ENCODE measurements around the gene WDR19. TPM values are rescaled to one million over a fixed set of nuclear protein-coding genes. Genes with fewer than 3 reads are reported as not detected.
A peak's percentile ranks its signal among the peaks of the same experiment; 100 is the strongest.

The WDR19 gene
- total RNA-seq, 1 donor from 2014 or later: 106 TPM

- DNase-seq (ENCODE audit: low spot score): no peak
Observed at GRCh38 chr4:39302901-39303300, 120.6 kb downstream of the WDR19 start.

- DNase-seq (ENCODE audit: low spot score): no peak
Observed at GRCh38 chr4:39303871-39304270, 121.5 kb downstream of the WDR19 start.

GRCh38 chr4:39304651-39305050 lies 122.3 kb downstream of the WDR19 start:
- DNase-seq (ENCODE audit: low spot score): no peak

DNA sequence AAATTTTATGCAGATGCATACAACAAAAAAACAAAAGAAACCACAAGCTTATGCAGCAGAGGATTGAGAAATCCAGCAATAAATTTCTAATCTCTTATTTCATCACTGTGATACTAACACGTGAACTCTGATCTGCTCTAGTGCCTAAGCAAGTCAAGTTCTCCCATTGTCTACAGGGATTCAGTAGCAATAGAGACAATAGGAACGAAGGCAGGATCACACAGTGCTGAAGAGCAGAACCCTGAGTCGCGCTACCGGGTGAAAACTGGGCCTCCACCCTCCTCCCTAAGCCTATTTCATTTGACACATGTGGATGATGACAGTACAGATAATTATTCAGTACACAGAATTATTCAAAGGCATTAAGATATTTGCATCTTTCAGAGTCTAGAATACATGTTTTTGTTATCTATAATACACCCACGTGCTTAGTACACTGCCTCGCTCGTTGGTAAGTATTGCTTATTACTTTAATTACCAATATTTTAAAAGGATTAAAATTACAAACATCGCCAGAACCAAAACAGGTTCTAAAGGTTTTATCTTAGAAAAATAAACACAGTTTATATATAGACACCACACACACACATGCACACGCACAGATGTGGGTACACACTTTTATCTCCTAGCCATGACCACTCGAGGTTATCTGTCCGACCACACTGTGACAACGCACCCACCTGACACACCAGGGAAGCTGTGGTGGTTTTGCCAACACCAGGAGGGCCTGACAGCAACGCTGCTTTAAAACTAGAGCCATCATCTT lies 123.8 kb downstream of the WDR19 start:
- no peak for DNase-seq (ENCODE audit: low spot score)

- DNase-seq (ENCODE audit: low spot score): no peak
Observed at GRCh38 chr4:39308611-39309010, 126.3 kb downstream of the WDR19 start.

GRCh38 chr4:39312816-39313215 lies 130.5 kb downstream of the WDR19 start:
- DNase-seq (ENCODE audit: low spot score): no peak

DNA sequence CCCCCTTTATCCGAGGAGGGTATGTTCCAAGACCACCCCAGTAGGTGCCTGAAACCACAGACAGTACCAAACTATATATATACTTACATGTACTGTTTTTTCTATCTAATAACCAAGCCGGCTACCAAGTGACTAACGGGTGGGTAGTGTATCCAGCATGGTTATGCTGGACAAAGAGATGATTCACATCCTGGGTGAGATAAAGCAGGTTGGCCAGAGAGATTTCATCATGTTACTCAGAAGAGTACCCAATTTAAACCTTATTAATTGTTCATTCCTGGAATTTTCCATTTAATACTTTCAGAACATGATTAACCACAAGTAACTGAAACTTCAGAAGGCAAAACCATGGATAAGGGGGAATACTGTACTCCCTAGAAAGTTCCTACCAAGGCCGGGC lies 137.3 kb downstream of the WDR19 start:
- DNase-seq (ENCODE audit: low spot score): no peak

- DNase-seq (ENCODE audit: low spot score): no peak
Observed at GRCh38 chr4:39320381-39321115, 138.2 kb downstream of the WDR19 start.

DNA sequence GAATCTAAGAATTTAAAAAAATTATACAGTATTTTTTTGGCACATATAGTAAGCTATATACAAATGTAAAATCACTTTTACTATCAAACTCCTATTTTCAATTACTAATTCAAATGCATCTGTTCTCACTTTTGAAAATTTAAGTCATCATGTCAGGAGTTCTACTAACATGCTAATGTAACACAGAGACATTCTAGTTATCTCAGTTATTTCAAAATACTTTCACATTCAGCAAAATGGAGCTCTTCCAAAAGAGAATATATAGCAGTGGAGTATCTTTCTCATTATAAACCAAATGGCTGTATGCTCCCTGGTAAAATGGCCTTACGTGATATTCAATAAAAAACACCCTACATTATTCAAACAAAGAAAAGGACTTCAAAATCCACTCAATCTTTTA lies 141.5 kb downstream of the WDR19 start:
- DNase-seq (ENCODE audit: low spot score): peak; percentile 8

- no peak for DNase-seq (ENCODE audit: low spot score)
Observed at GRCh38 chr4:39324446-39324845, 142.1 kb downstream of the WDR19 start.

DNA sequence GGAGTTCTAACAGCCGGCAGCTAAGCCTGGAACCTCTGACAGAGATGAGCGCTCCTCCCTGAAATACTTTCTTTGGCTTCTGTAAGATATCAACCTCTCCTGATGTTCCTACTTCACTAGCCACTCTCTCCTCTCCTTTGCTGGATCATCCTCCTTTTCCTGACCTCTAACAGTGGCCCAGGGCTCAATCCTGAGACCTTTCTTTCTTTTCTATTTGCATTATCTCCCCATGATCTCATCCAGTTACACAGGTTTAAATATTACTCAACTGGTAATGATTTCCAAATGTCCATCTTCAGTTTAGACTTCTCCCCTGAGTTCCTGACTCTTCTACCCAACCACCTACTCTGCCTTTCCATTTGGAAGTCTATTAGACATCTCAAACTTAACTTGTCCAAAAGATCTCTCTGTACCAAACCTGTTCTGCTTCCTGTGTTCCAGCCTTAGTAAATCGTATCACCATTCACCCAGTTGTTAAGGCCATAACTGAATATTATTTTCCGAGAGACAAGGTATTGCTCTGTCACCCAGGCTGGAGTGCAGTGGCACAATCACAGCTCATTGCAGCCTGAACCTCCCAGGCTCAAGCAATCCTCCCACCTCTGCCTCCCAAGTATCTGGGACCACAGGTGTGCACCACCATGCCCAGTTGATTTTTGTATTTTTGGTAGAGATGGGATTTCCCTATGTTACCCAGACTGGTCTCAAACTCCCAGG lies 142.7 kb downstream of the WDR19 start:
- DNase-seq (ENCODE audit: low spot score): no peak

DNA sequence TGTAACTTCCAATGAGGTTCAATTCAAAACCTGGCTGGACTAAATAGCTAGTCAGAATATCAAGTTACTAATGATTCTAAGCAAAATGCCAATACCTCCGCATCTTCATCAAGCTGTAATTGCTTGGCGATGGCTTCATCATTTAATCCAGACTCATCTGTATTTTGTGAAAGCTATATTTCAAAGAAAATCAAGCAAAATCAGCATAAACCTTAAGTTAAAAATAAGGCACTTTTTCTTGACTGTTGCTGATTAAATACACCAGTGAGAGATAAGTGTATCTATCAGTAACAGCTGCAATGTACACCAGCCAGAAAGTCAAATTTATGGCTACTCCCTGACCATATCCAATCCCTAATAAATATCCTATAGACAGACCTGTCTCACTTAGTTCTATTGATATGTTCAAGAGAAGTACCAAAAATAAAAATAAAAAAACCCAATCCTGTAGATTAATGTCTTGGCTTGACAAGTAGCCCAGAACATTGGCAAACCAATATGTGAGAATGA lies 144.2 kb downstream of the WDR19 start:
- no peak for DNase-seq (ENCODE audit: low spot score)

DNA sequence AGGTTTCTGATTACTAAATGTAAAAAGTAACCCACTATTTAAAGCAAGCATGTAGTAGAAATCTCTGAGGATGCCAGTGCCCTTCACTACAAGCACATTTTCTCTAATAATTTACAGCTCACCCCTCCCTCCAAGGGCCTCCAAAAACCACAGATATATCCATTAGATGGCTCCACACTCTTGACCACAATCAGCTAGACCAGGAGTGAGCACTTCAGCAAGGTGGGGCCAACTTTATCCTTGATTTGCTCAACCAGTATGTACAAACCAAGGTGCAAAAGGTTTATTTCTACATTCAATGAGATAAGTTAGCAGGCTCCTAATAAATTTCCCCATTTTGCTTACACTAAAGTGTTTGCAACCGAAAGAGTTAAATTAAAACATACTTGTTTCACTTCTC lies 148.0 kb downstream of the WDR19 start:
- DNase-seq (ENCODE audit: low spot score): no peak

- no peak for DNase-seq (ENCODE audit: low spot score)
Observed at GRCh38 chr4:39331191-39331590, 148.9 kb downstream of the WDR19 start.

Other genes starting within 250 kb of the WDR19 start
- gene TMEM156, start 150.1 kb upstream of the WDR19 start, total RNA-seq (ENCODE audit: insufficient read depth, low replicate concordance): 1.2 TPM
- 30.8 TPM for gene KLHL5, start 120.3 kb upstream of the WDR19 start, total RNA-seq (ENCODE audit: insufficient read depth, low replicate concordance)
- gene RFC1, start 183.8 kb downstream of the WDR19 start, total RNA-seq (ENCODE audit: insufficient read depth, low replicate concordance): 45.5 TPM
- 1.4 TPM for gene KLB, start 224.4 kb downstream of the WDR19 start, total RNA-seq (ENCODE audit: insufficient read depth, low replicate concordance)